PC-3 (cell line): Measurements from ENCODE around the gene C10orf143. TPM values are rescaled to one million over a fixed set of nuclear protein-coding genes. Genes with fewer than 3 reads are reported as not detected.

ENCODE experiments used
- ATAC-seq: fragments of 200-7000 bp; cut with Tn5 transposase; 2 replicates; pipeline ENCODE4 v1.9.1; 2020; ENCODE audit warnings: mild to moderate bottlenecking, moderate library complexity
- BruUV-seq: library from RNA; stranded (reverse); fragments of 400-500 nt; replicated peaks from 2 replicates; lab custom pipeline; 2021; lab: Mats Ljungman, UMichigan
- CTCF ChIA-PET: fragments of 300-600 bp; sonication (Branson Sonifier 250); formaldehyde crosslinking; loops from one replicate; lab custom pipeline; 2022; ENCODE audit warnings: antibody characterized with exemption; lab: Charles Lee
- POLR2A ChIA-PET: fragments of 300-600 bp; sonication (Branson Sonifier 250); formaldehyde crosslinking; loops from one replicate; lab custom pipeline; 2022; ENCODE audit warnings: antibody characterized with exemption; ENCODE audit not compliant: unreplicated experiment; lab: Charles Lee
- DNase-seq: peaks from one replicate; pipeline ENCODE4 v3.0.0-alpha.2; 2015
- H2AFZ ChIP-seq: fragments of 300-600 bp; sonication (generic); 2 replicates; pipeline ENCODE4 v1.6.0; 2016; ENCODE audit warnings: antibody characterized with exemption, low read length
- H3F3A ChIP-seq: fragments of 300-600 bp; sonication (generic); one replicate; pipeline ENCODE4 v1.6.0; 2017; ENCODE audit warnings: antibody characterized with exemption, low read length, control low read depth, mild to moderate bottlenecking; ENCODE audit not compliant: unreplicated experiment
- H3K27ac ChIP-seq: fragments of 300-600 bp; sonication (generic); 2 replicates; pipeline ENCODE4 v1.5.1; 2016; ENCODE audit warnings: mild to moderate bottlenecking, low read length
- H3K27me3 ChIP-seq: fragments of 300-600 bp; sonication (generic); 2 replicates; pipeline ENCODE4 v1.6.1; 2016; ENCODE audit warnings: low read length, mixed read lengths
- H3K36me3 ChIP-seq: fragments of 300-600 bp; sonication (generic); 2 replicates; pipeline ENCODE4 v1.6.1; 2016; ENCODE audit warnings: low read depth, mixed run types, low read length, mixed read lengths
- H3K4me1 ChIP-seq: fragments of 300-600 bp; sonication (generic); 2 replicates; pipeline ENCODE4 v1.5.1; 2016; ENCODE audit warnings: low read length; ENCODE audit not compliant: insufficient read depth
- H3K4me2 ChIP-seq: fragments of 300-600 bp; sonication (generic); 2 replicates; pipeline ENCODE4 v1.6.0; 2016; ENCODE audit warnings: low read length
- H3K4me3 ChIP-seq: fragments of 300-600 bp; sonication (generic); 2 replicates; pipeline ENCODE4 v1.5.1; 2016; ENCODE audit warnings: mild to moderate bottlenecking, low read length, mixed read lengths
- H3K79me2 ChIP-seq: fragments of 300-600 bp; sonication (generic); 2 replicates; pipeline ENCODE4 v1.6.1; 2017; ENCODE audit warnings: low read length, mixed read lengths
- H3K9ac ChIP-seq: fragments of 300-600 bp; sonication (generic); 2 replicates; pipeline ENCODE4 v1.6.0; 2016; ENCODE audit warnings: mild to moderate bottlenecking, low read length
- H3K9me2 ChIP-seq: fragments of 300-600 bp; sonication (generic); replicated peaks from 2 replicates; pipeline ENCODE4 v1.6.1; 2016; ENCODE audit warnings: mixed run types, low read length, mixed read lengths
- H3K9me3 ChIP-seq: fragments of 300-600 bp; sonication (generic); 2 replicates; pipeline ENCODE4 v1.6.1; 2016; ENCODE audit warnings: low read length, mixed read lengths
- H4K20me1 ChIP-seq: fragments of 300-600 bp; sonication (generic); 2 replicates; pipeline ENCODE4 v1.6.1; 2016; ENCODE audit warnings: low read length, mixed read lengths
- EZH2 ChIP-seq: fragments of 300-600 bp; sonication (generic); IDR thresholded peaks from one replicate; pipeline ENCODE4 v1.6.1; 2017; ENCODE audit warnings: antibody characterized with exemption, mild to moderate bottlenecking, low read length; ENCODE audit not compliant: unreplicated experiment
- EZH2phosphoT487 ChIP-seq: fragments of 300-600 bp; sonication (generic); IDR thresholded peaks from 2 replicates; pipeline ENCODE4 v1.6.1; 2018; ENCODE audit warnings: mild to moderate bottlenecking, antibody characterized with exemption, low read length, borderline replicate concordance
- intact Hi-C: fragments of 100-400 bp; cut with micrococcal nuclease; formaldehyde crosslinking; loops from 2 replicates; pipeline ENCODE4 v1.9.0; 2023
- total RNA-seq: library from RNA; depleted of rRNA; stranded (reverse); fragments of >200 nt; gene quantifications from 2 replicates; pipeline ENCODE4 v1.2.3, GENCODE V29; 2014
- TF ChIP-seq, protein P1 (sequence below): fragments of 300-600 bp; sonication (generic); conservative IDR thresholded peaks from 2 replicates; pipeline ENCODE4 v1.5.1; 2017; ENCODE audit warnings: antibody characterized with exemption, low read depth, mild to moderate bottlenecking, low read length

Gene C10orf143
- total RNA-seq, 1 experiment from 2014 or later = not detected

DNA sequence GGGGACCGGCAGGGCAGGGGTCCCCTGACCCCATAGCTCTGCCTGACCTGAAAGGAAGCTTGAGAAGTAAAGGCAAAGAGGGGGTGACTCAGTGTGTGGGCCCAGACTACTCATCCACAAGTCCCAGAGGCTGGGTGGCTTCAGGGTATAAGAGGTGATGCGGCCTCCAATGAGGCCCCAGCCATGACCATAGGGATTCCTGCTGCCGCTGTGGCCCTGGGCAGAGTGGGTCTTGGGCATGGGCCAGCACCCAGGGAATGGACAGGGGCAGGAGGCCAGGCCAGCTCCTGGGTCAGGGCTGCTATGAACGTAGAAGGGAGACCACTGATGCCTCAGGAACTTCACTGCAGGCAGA is 82.2 kb downstream of the C10orf143 start:
- DNase-seq (no peak), ATAC-seq (no peak)
- no peak overlapping the region for H2AFZ ChIP-seq
- no peaks in the 10 kb centered on the region for H3K9me2 ChIP-seq
- H3K27ac ChIP-seq = no peak overlapping the region
- no TSS peak for BruUV-seq
- no peaks in the 10 kb centered on the region for H3K27me3 ChIP-seq
- H3F3A ChIP-seq = no peaks in the 10 kb centered on the region
- H3K79me2 ChIP-seq = no peaks in the 10 kb centered on the region
- H3K9ac ChIP-seq = no peak overlapping the region
- TF ChIP-seq, protein P1, sequence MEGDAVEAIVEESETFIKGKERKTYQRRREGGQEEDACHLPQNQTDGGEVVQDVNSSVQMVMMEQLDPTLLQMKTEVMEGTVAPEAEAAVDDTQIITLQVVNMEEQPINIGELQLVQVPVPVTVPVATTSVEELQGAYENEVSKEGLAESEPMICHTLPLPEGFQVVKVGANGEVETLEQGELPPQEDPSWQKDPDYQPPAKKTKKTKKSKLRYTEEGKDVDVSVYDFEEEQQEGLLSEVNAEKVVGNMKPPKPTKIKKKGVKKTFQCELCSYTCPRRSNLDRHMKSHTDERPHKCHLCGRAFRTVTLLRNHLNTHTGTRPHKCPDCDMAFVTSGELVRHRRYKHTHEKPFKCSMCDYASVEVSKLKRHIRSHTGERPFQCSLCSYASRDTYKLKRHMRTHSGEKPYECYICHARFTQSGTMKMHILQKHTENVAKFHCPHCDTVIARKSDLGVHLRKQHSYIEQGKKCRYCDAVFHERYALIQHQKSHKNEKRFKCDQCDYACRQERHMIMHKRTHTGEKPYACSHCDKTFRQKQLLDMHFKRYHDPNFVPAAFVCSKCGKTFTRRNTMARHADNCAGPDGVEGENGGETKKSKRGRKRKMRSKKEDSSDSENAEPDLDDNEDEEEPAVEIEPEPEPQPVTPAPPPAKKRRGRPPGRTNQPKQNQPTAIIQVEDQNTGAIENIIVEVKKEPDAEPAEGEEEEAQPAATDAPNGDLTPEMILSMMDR = no peak
- TF ChIP-seq EZH2phosphoT487 = no peak
- TF ChIP-seq EZH2 = no peak
- no peak overlapping the region for H3K4me2 ChIP-seq
- intact Hi-C loops = no loop called here
- no peaks in the 10 kb centered on the region for H4K20me1 ChIP-seq
- H3K4me1 ChIP-seq = peaks cover under 1% of the 10 kb centered on the region; the same call in 1 of the 2 replicates
- ChIA-PET CTCF (no interaction called here), POLR2A (no interaction called here)
- H3K36me3 ChIP-seq = no peaks in the 10 kb centered on the region
- no peaks in the 10 kb centered on the region for H3K9me3 ChIP-seq
- no peak overlapping the region for H3K4me3 ChIP-seq

DNA sequence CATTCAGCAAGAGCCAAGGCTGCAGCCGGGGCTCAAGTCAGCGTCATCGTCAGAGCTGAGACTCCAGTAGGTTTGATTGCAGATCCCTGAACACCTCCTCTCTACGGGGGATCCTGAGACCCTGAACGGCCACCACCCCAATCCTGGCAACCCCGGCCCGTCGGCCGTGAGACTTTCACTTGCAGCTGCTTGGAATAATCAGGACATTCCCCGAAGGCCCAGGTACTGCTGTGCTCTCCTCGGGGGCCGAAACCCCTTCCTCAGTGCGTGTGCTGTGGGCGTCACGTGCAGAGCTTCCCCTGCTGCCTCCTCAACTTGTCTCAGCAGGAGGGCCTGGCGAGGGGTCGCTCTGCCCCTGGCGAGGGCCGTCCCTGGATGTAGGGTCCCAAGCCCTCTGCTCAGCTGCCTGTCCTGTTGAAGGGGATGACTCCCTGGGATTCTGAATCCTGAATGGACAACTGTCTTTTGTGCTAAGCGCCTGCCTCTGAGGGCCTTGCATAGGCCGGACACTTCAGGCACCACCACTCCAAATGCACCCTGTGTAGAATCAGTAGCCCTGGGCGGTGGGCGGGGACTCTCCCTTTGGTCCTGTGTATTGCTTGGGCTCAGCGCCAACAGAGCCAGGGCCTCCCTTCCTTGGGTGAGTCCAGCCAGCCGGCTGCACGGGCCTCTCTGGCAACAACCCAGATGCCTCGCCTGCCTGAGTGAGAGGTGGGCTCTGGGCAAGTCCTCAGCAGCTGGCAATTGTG is 82.7 kb downstream of the C10orf143 start:
- intact Hi-C loops = no loop called here
- Histone ChIP-seq H3K4me1 (peaks cover 6% of the 10 kb centered on the region), H3K36me3 (no peaks in the 10 kb centered on the region), H3K4me2 (no peak overlapping the region), H3K4me3 (no peak overlapping the region), H3K79me2 (no peaks in the 10 kb centered on the region), H3K9me3 (no peaks in the 10 kb centered on the region), H3K9ac (no peak overlapping the region), H3K9me2 (no peaks in the 10 kb centered on the region), H4K20me1 (no peaks in the 10 kb centered on the region), H3K27ac (no peak overlapping the region), H3K27me3 (no peaks in the 10 kb centered on the region), H3F3A (no peaks in the 10 kb centered on the region), H2AFZ (no peak overlapping the region)
- ChIA-PET CTCF (no interaction called here), POLR2A (no interaction called here)
- ATAC-seq (no peak), DNase-seq (peak; percentile 6)
- TF ChIP-seq EZH2 (no peak), EZH2phosphoT487 (no peak)
- TF ChIP-seq, protein P1 = no peak
- no TSS peak for BruUV-seq

DNA sequence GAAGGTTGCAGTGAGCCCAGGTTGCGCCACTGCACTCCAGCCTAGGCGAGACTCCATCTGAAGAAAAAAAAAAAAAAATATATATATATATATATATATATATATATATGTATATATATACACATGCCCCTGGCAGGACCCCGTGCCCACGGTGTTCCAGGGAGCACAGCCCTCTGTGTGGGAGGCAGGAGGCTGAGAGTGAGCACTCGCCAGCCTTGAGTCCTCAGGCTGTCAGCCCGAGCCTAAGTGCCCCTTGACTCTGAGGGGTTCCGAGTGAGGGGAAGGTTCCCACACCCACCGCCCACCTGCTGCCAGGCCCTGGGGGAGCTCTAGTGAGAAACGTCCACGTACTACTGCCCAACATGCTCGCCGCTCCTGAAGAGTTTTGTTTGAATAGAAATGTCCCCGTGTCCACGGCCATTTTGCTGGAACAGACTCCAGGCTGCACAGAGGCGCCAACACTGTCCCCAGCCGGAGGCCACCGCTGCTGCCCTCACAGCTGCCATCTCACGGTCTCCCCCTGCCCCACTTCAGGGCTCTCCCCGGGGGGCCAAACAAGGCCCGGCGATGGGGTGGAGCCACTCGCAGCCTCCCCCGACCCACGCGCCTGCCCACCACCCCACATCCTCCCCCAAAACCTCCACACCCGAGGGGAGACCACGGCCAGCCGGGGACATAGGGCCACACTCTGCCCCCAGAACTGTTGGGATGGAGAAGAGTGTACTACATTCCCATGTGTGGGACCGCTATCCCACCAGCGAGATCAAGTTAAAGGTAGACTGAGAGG is 83.8 kb downstream of the C10orf143 start:
- no peaks in the 10 kb centered on the region for H3K36me3 ChIP-seq
- H3K9me3 ChIP-seq = no peaks in the 10 kb centered on the region
- no peak for DNase-seq
- H3K9me2 ChIP-seq = no peaks in the 10 kb centered on the region
- no peak overlapping the region for H3K4me2 ChIP-seq
- H3K27ac ChIP-seq = no peak overlapping the region
- TF ChIP-seq EZH2phosphoT487 = no peak
- TF ChIP-seq, protein P1 = no peak
- TF ChIP-seq EZH2 = no peak
- no TSS peak for BruUV-seq
- H3K27me3 ChIP-seq = no peaks in the 10 kb centered on the region
- H2AFZ ChIP-seq = no peak overlapping the region
- CTCF ChIA-PET = no interaction called here
- intact Hi-C loops = no loop called here
- POLR2A ChIA-PET = no interaction called here
- peaks cover 9% of the 10 kb centered on the region for H3K4me1 ChIP-seq
- no peak for ATAC-seq
- H4K20me1 ChIP-seq = no peaks in the 10 kb centered on the region
- H3K4me3 ChIP-seq = no peak overlapping the region
- H3K9ac ChIP-seq = no peak overlapping the region
- no peaks in the 10 kb centered on the region for H3K79me2 ChIP-seq
- H3F3A ChIP-seq = no peaks in the 10 kb centered on the region
